Activated T-cell treated with anti-CD3 and anti-CD28 coated beads, Interleukin-2, amount 50 U/mL, for 1 hour (primary cell): ENCODE measurements around the gene TEAD3.

Source experiments
- DNase-seq: peaks from one replicate; pipeline ENCODE4 v3.0.0-alpha.2; 2020

Gene TEAD3

GRCh38 chr6:35512006-35512405 lies 15.1 kb upstream of the TEAD3 start:
- no peak for DNase-seq

- no peak for DNase-seq
Observed at GRCh38 chr6:35511562-35511941, 14.7 kb upstream of the TEAD3 start.

- DNase-seq: no peak
Observed at GRCh38 chr6:35510916-35511561, 14.2 kb upstream of the TEAD3 start.

GRCh38 chr6:35508542-35508941 lies 11.7 kb upstream of the TEAD3 start:
- DNase-seq: no peak

GRCh38 chr6:35508027-35508426 lies 11.1 kb upstream of the TEAD3 start:
- no peak for DNase-seq

- DNase-seq: no peak
Observed at GRCh38 chr6:35507221-35507620, 10.3 kb upstream of the TEAD3 start.

- DNase-seq: no peak
Observed at GRCh38 chr6:35506536-35506935, 9.7 kb upstream of the TEAD3 start.

GRCh38 chr6:35505999-35506412 lies 9.1 kb upstream of the TEAD3 start:
- no peak for DNase-seq

GRCh38 chr6:35503534-35503933 lies 6.7 kb upstream of the TEAD3 start:
- no peak for DNase-seq

- no peak for DNase-seq
Observed at GRCh38 chr6:35501784-35502183, 4.9 kb upstream of the TEAD3 start.

GRCh38 chr6:35500782-35501181 lies 3.9 kb upstream of the TEAD3 start:
- no peak for DNase-seq

- DNase-seq: no peak
Observed at GRCh38 chr6:35499372-35499771, 2.5 kb upstream of the TEAD3 start.

GRCh38 chr6:35498422-35499067 lies 1.7 kb upstream of the TEAD3 start:
- DNase-seq: no peak

- peak; percentile 49 for DNase-seq
Observed at GRCh38 chr6:35497571-35498421, 917 bp upstream of the TEAD3 start.

- DNase-seq: peak; percentile 35
Observed at GRCh38 chr6:35496036-35496840, 641 bp downstream of the TEAD3 start.

GRCh38 chr6:35495258-35496035 lies 1.4 kb downstream of the TEAD3 start:
- DNase-seq: no peak

GRCh38 chr6:35494161-35494563 lies 2.7 kb downstream of the TEAD3 start:
- no peak for DNase-seq

- DNase-seq: no peak
Observed at GRCh38 chr6:35493307-35493983, 3.4 kb downstream of the TEAD3 start.

GRCh38 chr6:35492974-35493284 lies 4.0 kb downstream of the TEAD3 start:
- DNase-seq: no peak

GRCh38 chr6:35492258-35492973 lies 4.5 kb downstream of the TEAD3 start:
- no peak for DNase-seq
